Calu3 (cell line): ENCODE measurements around the gene TMEM14A. TPM values are rescaled to one million over a fixed set of nuclear protein-coding genes. Genes with fewer than 3 reads are reported as not detected.

Experiments used
- BruUV-seq: library from RNA; stranded (reverse); fragments of 400-500 nt; replicated peaks from 2 replicates; lab custom pipeline; 2021; lab: Mats Ljungman, UMichigan
- CTCF ChIA-PET: fragments of 300-600 bp; sonication (Branson Sonifier 250); formaldehyde crosslinking; loops from one replicate; lab custom pipeline; 2022; ENCODE audit warnings: antibody characterized with exemption; lab: Charles Lee
- DNase-seq: peaks from one replicate; pipeline ENCODE4 v3.0.0; 2022
- H3K27ac Mint-ChIP-seq: one replicate; pipeline ENCODE4 v1.8.0; 2022; ENCODE audit warnings: mixed read lengths; ENCODE audit not compliant: unreplicated experiment
- H3K27me3 Mint-ChIP-seq: one replicate; pipeline ENCODE4 v1.8.0; 2022; ENCODE audit warnings: mixed read lengths; ENCODE audit not compliant: unreplicated experiment
- H3K36me3 Mint-ChIP-seq: one replicate; pipeline ENCODE4 v1.8.0; 2022; ENCODE audit warnings: mild to moderate bottlenecking, moderate library complexity, mixed read lengths; ENCODE audit not compliant: insufficient read depth, unreplicated experiment
- H3K4me1 Mint-ChIP-seq: one replicate; pipeline ENCODE4 v1.8.0; 2022; ENCODE audit warnings: mild to moderate bottlenecking, low read depth, mixed read lengths; ENCODE audit not compliant: unreplicated experiment
- H3K4me3 Mint-ChIP-seq: one replicate; pipeline ENCODE4 v1.8.0; 2022; ENCODE audit warnings: mild to moderate bottlenecking, low read depth, moderate library complexity, mixed read lengths; ENCODE audit not compliant: unreplicated experiment
- H3K9me3 Mint-ChIP-seq: one replicate; pipeline ENCODE4 v1.8.0; 2022; ENCODE audit warnings: low read depth, mixed read lengths; ENCODE audit not compliant: unreplicated experiment
- CTCF ChIP-seq: fragments of 200-600 bp; IDR thresholded peaks from one replicate; pipeline ENCODE4 v1.8.0; 2022; ENCODE audit warnings: antibody characterized with exemption; ENCODE audit not compliant: unreplicated experiment
- intact Hi-C: fragments of 100-400 bp; cut with micrococcal nuclease; formaldehyde crosslinking; loops from one replicate; pipeline ENCODE4 v1.10.0; 2022; ENCODE audit not compliant: unreplicated experiment
- total RNA-seq: library from RNA; stranded (reverse); gene quantifications from 2 replicates; pipeline ENCODE4 v1.2.3, GENCODE V29; 2022

The TMEM14A gene
- total RNA-seq, 1 experiment from 2014 or later = 34.6 TPM

- H3K27ac Mint-ChIP-seq = no peak overlapping the region
- CTCF ChIA-PET = interaction anchor here (0.7 to 1.3 kb wide), 3 partner anchors 16 to 130 kb away, joined by 3 to 5 read pairs (median 4); no protein-coding TSS in a partner anchor
- intact Hi-C loops = no loop called here
- H3K4me1 Mint-ChIP-seq = no peaks in the 10 kb centered on the region
- no peaks in the 10 kb centered on the region for H3K36me3 Mint-ChIP-seq
- H3K4me3 Mint-ChIP-seq = no peak overlapping the region
- no peak for DNase-seq
- no TSS peak for BruUV-seq
- no peaks in the 10 kb centered on the region for H3K9me3 Mint-ChIP-seq
- TF ChIP-seq CTCF = no peak
- no peaks in the 10 kb centered on the region for H3K27me3 Mint-ChIP-seq
Observed at GRCh38 chr6:52634211-52634610, 36.7 kb upstream of the TMEM14A start.

GRCh38 chr6:52635049-52635577 lies 35.8 kb upstream of the TMEM14A start:
- CTCF ChIA-PET = interaction anchor here (0.7 to 1.3 kb wide), 3 partner anchors 12 to 131 kb away, joined by 3 to 4 read pairs (median 3); no protein-coding TSS in a partner anchor
- Mint-ChIP-seq H3K27me3 (peaks cover 2% of the 10 kb centered on the region), H3K27ac (no peak overlapping the region), H3K4me3 (no peak overlapping the region), H3K9me3 (no peaks in the 10 kb centered on the region), H3K4me1 (peaks cover 5% of the 10 kb centered on the region), H3K36me3 (no peaks in the 10 kb centered on the region)
- DNase-seq = no peak
- no peak for TF ChIP-seq CTCF
- intact Hi-C loops = no loop called here
- no TSS peak for BruUV-seq

- Mint-ChIP-seq H3K9me3 (no peaks in the 10 kb centered on the region), H3K27me3 (peaks cover 19% of the 10 kb centered on the region), H3K4me3 (no peak overlapping the region), H3K36me3 (no peaks in the 10 kb centered on the region), H3K4me1 (peaks cover 9% of the 10 kb centered on the region), H3K27ac (no peak overlapping the region)
- no peak for DNase-seq
- CTCF ChIA-PET = no interaction called here
- no peak for TF ChIP-seq CTCF
- intact Hi-C loops = no loop called here
- no TSS peak for BruUV-seq
Observed at GRCh38 chr6:52636830-52637229, 34.1 kb upstream of the TMEM14A start.

GRCh38 chr6:52639493-52639892 lies 31.4 kb upstream of the TMEM14A start:
- Mint-ChIP-seq H3K36me3 (no peaks in the 10 kb centered on the region), H3K4me3 (no peak overlapping the region), H3K4me1 (peaks cover 9% of the 10 kb centered on the region), H3K9me3 (no peaks in the 10 kb centered on the region), H3K27ac (no peak overlapping the region), H3K27me3 (peaks cover 37% of the 10 kb centered on the region)
- no peak for DNase-seq
- intact Hi-C loops = no loop called here
- CTCF ChIA-PET = interaction anchor here (1.3 kb wide), 1 partner anchor 10 kb away, joined by 5 read pairs; no protein-coding TSS in a partner anchor
- TF ChIP-seq CTCF = no peak
- BruUV-seq = no TSS peak
